HG02943 (cell line): ENCODE data around the gene GKN1.

ENCODE experiments used
- ATAC-seq: cut with Tn5 transposase; IDR thresholded peaks from one replicate; pipeline ENCODE4 v1.9.1; 2021; ENCODE audit warnings: mild to moderate bottlenecking, low read depth, moderate library complexity; ENCODE audit not compliant: unreplicated experiment

GKN1 gene

GRCh38 chr2:68974251-68974650 is at the start of gene GKN1:
Gene GKN1, plus strand, starts transcription at chr2:68974636. Its CDS starts 42 bp downstream, at chr2:68974678.
- ATAC-seq: no peak

GRCh38 chr2:68925295-68925896 is 49.0 kb upstream of the GKN1 start:
- no peak for ATAC-seq

- no peak for ATAC-seq
Measured at GRCh38 chr2:68926796-68927195, 47.6 kb upstream of the GKN1 start.

GRCh38 chr2:68931149-68931711 is 43.2 kb upstream of the GKN1 start:
- no peak for ATAC-seq

GRCh38 chr2:68931799-68932198 is 42.6 kb upstream of the GKN1 start:
- ATAC-seq: no peak

GRCh38 chr2:68932402-68932801 is 42.0 kb upstream of the GKN1 start:
- no peak for ATAC-seq

- no peak for ATAC-seq
Measured at GRCh38 chr2:68934021-68934420, 40.4 kb upstream of the GKN1 start.

- ATAC-seq: no peak
Measured at GRCh38 chr2:68935471-68935870, 39.0 kb upstream of the GKN1 start.

GRCh38 chr2:68936427-68936826 is 38.0 kb upstream of the GKN1 start:
- no peak for ATAC-seq

GRCh38 chr2:68936889-68937288 is 37.5 kb upstream of the GKN1 start:
- no peak for ATAC-seq

GRCh38 chr2:68937346-68938055 is 36.9 kb upstream of the GKN1 start:
- no peak for ATAC-seq

GRCh38 chr2:68938938-68939337 is 35.5 kb upstream of the GKN1 start:
- no peak for ATAC-seq

- ATAC-seq: no peak
Measured at GRCh38 chr2:68939962-68940361, 34.5 kb upstream of the GKN1 start.

- no peak for ATAC-seq
Measured at GRCh38 chr2:68940369-68940768, 34.1 kb upstream of the GKN1 start.

GRCh38 chr2:68942827-68943226 is 31.6 kb upstream of the GKN1 start:
- ATAC-seq: no peak

GRCh38 chr2:68943581-68944568 is 30.6 kb upstream of the GKN1 start:
- no peak for ATAC-seq

GRCh38 chr2:68946117-68946516 is 28.3 kb upstream of the GKN1 start:
- ATAC-seq: no peak

GRCh38 chr2:68948710-68949109 is 25.7 kb upstream of the GKN1 start:
- no peak for ATAC-seq

GRCh38 chr2:68951899-68952298 is 22.5 kb upstream of the GKN1 start:
- no peak for ATAC-seq

GRCh38 chr2:68952887-68953521 is 21.4 kb upstream of the GKN1 start, which contains the start of gene GKN2:
Gene GKN2, minus strand, starts transcription at chr2:68952893. Its CDS starts 32 bp downstream, at chr2:68952861.
- no peak for ATAC-seq
